ENCODE data around the gene UBP1.

Gene UBP1

DNA sequence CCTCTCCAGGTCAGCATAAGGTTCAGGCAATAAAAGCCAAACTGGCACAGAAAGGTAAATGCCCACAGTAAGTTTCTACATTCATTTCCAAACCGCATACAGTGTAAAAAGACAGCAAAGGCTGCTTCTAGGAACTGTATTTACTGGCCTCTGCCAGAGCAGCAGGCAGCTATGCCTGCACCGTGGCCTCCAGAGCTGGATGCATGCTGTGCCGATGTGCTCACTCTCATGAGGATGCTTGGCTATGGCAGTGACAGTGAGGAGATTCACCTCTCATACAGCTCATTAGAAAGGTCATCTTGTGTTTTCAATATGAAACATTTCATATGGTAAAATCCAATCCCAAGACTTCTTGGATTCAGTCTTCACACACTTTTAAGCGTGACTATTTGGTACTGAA, 50.3 kb downstream of the UBP1 start:
- no peak for DNase-seq (ENCODE audit: low read depth)
- no peak overlapping the region for H3K4me3 ChIP-seq (ENCODE audit: low read length)
- TF ChIP-seq, protein P1, sequence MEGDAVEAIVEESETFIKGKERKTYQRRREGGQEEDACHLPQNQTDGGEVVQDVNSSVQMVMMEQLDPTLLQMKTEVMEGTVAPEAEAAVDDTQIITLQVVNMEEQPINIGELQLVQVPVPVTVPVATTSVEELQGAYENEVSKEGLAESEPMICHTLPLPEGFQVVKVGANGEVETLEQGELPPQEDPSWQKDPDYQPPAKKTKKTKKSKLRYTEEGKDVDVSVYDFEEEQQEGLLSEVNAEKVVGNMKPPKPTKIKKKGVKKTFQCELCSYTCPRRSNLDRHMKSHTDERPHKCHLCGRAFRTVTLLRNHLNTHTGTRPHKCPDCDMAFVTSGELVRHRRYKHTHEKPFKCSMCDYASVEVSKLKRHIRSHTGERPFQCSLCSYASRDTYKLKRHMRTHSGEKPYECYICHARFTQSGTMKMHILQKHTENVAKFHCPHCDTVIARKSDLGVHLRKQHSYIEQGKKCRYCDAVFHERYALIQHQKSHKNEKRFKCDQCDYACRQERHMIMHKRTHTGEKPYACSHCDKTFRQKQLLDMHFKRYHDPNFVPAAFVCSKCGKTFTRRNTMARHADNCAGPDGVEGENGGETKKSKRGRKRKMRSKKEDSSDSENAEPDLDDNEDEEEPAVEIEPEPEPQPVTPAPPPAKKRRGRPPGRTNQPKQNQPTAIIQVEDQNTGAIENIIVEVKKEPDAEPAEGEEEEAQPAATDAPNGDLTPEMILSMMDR (conservative IDR thresholded peaks at IDR 0.05; ENCODE audit: low read depth, low read length), result no peak

DNA sequence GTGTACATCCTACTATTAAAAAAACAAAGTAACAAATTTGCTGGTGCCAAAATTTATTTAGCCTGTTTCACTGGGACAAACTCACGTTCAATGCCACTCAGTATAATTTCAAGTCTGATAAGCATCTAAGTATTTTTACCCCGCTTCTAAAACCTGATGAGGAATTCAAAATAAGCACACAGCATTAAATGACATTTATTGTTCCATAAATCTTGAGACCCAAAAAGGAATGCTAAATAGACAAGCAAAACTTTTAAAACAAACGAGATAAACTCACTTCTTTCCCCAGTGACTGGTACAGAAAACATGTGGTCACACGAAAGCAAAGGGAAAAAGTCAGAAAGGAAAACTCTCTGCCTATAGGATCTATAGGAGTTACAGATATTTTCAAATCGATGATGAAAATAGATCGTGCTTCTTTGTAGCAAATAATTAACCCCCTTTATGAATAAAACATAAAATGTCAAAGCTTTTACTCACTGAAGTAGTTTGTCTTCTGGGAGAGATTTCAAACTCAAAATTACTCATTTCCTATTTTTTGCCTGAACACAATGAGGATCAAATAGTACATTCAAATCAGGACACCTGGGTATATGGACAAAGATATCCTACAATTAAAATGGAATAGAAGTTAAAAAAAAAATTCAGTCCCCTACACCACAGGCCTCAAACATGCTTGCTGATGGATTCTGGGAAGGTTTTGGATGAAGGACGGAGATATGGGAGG, 51.7 kb downstream of the UBP1 start:
- TF ChIP-seq, protein P1 (conservative IDR thresholded peaks at IDR 0.05; ENCODE audit: low read depth, low read length), result no peak
- DNase-seq (ENCODE audit: low read depth), result no peak
- no peak overlapping the region for H3K4me3 ChIP-seq (ENCODE audit: low read length)

DNA sequence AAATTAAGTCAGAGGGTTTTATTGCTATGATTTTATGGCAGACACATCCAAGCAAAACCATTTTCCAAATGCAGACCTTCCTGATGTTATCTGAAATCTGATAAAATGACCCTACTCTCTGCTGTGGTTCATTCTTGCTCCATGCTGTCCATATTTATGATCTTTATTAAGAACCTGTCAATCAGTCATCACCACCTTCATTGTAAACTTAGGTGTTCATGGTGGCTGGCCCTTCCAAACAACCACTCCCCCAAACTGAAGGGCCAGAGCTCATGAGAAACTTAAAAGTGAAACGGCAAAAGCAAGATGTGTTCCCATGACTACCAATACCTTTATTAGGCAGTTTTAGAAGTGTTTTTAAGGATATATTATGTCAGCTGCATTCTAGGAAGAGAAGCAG, 53.6 kb downstream of the UBP1 start:
- TF ChIP-seq, protein P1 (conservative IDR thresholded peaks at IDR 0.05; ENCODE audit: low read depth, low read length), result no peak
- H3K4me3 ChIP-seq (ENCODE audit: low read length), result no peak overlapping the region
- no peak for DNase-seq (ENCODE audit: low read depth)

DNA sequence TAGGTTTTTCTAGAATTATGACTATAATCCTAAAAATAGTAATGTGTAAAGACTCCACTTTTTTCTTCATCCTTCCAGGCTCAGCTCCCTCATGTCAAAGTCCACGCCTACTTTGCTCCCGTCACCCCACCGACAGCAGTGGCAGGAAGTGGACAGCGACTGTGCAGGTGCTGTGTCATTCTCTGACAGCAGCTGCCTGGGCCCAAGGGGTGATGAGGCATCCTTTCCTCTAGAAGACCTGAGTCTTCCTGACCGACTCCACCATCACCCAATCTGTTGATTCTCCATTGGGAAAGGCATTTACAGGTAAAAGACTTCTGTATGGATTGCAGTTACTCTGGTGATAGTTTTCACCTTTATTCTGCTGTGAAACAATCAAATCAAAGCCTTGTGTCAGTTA, 54.8 kb downstream of the UBP1 start:
- TF ChIP-seq, protein P1 (conservative IDR thresholded peaks at IDR 0.05; ENCODE audit: low read depth, low read length), result no peak
- DNase-seq (ENCODE audit: low read depth), result no peak
- H3K4me3 ChIP-seq (ENCODE audit: low read length), result no peak overlapping the region

DNA sequence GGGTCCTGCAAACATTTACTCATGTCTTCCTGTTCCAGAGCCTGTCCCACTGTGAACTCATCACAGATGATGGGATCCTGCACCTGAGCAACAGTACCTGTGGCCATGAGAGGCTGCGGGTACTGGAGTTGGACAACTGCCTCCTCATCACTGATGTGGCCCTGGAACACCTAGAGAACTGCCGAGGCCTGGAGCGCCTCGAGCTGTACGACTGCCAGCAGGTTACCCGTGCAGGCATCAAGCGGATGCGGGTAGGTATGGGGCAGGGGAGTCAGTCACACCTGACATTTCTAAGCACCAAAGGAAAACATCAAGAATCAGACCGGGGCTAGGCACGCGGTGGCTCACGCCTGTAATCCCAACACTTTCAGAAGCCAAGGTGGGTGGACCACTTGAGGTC, 56.3 kb downstream of the UBP1 start:
- no peak for DNase-seq (ENCODE audit: low read depth)

DNA sequence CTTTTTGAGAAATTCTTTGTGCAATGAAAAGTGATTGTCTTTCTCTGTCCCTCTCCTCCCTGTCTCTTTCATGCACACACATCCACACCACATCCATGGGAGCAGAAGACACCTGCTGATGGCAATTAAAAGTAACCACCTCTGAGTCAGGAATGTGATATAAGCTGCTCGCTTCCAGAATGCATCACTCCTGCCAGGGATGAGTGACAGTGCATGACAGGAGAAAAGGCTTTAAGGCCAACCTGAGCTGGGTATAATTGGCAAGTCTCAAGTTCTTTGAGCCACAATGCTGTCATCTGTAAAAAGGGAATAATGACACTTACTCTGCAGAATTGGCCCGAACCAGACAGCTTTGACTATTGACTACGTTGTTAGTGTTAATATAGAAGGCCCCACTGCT, 59.6 kb downstream of the UBP1 start:
- TF ChIP-seq, protein P1 (conservative IDR thresholded peaks at IDR 0.05; ENCODE audit: low read depth, low read length), result no peak
- no peak for DNase-seq (ENCODE audit: low read depth)
- H3K4me3 ChIP-seq (ENCODE audit: low read length), result no peak overlapping the region

More for the DNA sequence above, 56.3 kb downstream of the UBP1 start:
- no peak overlapping the region for H3K4me3 ChIP-seq (ENCODE audit: low read length)
- TF ChIP-seq, protein P1 (conservative IDR thresholded peaks at IDR 0.05; ENCODE audit: low read depth, low read length), result no peak

DNA sequence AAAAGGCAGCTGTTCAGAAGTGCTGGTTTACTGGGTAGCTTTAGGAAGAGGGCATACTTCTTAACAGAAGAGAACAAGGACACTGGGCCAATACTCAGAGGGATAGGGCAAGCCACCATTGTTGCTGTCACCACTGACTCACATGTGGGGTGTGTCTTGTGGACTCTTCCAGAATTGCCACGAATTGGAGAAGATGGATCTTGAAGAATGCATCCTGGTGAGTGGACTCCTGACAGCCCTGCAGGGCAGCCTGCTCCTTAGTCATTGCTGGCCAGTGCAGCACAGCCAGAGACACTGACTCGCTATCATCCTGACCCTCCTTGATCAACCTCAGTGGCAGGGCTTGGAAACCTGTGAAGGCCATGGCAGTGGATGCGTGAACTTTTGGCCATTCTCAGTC, 62.3 kb downstream of the UBP1 start:
- TF ChIP-seq, protein P1 (conservative IDR thresholded peaks at IDR 0.05; ENCODE audit: low read depth, low read length), result no peak
- no peak for DNase-seq (ENCODE audit: low read depth)
- no peak overlapping the region for H3K4me3 ChIP-seq (ENCODE audit: low read length)

Measured in retinal pigment epithelial cell (primary cell).